GM18520 (cell line): ENCODE results near the gene JUN.

Experiments used
- ATAC-seq: cut with Tn5 transposase; IDR thresholded peaks from one replicate; pipeline ENCODE4 v1.9.1; 2021; ENCODE audit not compliant: unreplicated experiment

The JUN gene

DNA sequence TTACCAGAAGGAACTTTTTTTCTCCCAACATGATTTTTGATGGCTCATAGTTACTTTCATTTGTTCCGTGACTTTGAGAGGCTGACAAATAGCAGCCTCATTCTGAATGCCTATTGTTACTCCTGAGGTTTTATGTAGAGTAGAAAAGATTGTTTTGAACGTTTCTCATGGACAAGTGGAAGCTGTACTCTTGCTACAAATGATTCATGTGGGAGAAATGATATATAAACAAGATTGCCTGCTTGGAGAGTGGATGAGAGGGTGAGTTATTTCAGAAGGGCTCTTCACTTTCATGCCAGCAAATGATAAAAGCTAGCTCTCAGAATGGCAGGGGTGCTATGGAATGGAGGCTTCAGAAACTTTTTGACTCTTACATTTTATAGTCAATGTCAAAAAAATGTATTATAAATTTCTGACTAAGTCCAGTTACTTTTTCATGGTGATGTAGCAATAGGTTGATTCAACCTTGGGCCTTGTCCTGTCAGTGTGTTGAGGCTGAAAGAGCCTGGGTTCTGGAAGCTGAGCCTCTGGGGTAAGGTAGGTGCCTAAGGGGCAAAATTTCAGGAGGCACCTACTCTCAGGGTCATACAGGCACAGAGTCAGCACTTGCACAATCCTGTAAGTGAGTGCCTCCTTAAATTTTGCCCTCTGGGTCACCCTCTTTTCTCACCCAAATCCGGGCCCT, 19.4 kb downstream of the JUN start:
- no peak for ATAC-seq

DNA sequence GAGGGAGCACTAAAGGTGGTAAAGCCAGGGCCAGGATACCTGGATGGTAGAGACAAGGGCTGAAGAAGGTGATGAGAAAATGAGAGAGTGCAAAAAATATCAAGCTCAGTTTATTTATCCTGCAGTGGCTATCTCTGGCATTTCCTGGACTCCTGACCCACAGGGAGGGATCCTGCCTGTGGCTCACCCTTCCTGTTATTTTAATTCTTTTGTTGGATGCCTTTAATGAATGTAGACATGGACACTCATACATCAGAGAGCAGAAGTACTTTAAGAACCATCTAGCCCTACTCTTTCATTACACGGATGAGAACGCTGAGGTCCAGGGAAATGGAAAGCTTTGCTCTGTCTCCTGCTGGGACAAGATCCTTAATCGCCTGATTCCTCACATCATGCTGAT, 20.6 kb downstream of the JUN start:
- no peak for ATAC-seq

DNA sequence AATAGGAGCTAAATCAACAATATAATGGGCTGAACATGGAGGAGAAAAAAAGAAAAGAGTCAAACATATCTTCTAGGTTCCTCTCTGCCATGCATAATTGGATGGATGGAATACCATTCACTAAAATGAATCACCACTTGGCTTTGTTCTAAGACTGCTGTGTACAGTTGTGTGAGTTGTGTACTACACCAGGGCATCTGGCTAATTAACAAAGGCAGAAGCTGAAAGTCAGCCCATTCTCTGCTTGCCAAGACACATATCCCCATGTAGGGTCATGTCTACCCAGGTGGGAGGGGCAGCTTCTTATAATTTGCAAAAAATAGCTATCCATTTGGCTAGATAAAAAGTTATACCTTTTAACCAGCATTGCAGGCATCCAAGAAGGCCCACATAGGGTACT, 21.0 kb downstream of the JUN start:
- no peak for ATAC-seq

DNA sequence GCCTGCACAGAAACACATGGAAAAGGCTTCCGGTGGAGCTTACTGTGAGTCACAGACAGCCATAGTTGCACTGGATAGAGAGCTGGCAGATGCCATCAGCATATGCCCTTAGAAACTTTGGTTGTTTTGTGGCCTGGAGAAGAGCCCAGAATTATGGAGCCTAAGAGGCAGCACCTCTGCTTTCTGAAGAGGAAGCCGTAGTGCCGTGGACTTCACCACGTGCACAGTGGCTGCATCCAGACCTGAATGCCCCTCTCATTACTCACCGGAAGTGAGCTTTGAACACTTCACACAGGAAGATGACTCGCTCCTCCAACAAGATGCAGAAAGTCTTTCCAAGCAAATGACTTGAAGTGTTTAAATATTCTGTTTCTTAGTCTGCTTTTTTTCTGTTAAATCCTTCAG, 28.4 kb downstream of the JUN start:
- ATAC-seq: peak; percentile 82

DNA sequence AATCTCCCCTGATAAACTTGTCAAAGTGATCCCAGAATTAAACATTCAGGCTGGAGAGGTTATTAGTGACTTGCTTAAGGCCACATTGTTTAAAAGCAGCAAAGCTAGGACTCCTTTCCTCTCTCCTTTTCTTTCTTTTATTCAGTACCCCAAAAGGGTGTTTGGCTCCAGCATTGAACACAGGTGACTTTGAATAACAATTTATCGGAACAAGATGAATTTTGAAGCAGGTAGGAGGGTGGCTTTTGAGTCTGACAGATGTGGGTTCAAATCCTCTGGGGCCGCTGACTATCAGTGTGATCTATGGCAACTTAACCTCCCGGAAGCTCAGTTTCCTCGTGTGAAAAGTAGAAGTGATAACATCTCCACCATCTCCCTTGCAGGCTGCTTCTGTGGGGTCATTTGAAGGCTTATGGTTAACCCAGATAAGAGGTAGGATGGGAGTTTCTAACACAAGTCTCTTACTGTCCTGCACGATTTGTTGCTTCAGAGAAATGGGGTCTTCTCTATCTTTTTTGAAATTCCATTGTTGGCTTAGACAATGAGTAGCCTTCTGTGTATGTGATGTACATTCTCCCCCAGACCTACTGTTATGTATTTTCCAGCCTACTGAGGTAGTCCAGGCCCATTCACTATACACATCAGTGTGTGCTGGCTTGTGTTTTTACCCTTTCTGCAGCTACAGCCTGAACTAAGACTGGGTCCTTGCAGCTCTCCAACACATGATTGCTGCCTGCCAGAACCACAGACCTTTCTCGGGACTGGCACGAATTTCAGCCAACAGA, 29.0 kb downstream of the JUN start:
- no peak for ATAC-seq

DNA sequence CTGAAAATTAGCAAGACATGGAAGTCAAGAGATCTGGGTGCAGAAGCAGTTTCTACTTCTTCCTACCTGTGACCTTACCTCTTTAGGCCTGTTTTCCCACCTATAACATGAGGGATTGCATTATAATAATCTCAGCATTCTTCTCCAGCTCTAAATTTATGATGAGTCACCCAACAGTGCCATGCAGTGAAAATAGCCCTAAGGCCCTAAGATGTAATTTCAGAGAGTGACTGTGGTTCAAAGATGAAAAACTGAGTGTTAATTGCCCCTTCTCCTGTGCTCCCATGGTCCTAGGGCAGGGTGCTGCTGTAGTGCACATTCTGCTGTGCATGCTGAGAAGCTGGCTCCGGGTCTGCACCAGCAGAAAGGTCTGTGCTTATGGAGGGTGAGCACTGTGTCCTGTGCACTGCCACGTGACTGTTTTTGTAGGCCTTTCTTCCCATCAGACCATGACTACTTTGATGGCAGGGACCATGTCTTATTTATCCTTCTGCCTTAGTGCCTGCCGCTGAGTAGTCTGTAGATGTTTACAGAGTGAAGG, 29.7 kb downstream of the JUN start:
- ATAC-seq: no peak

DNA sequence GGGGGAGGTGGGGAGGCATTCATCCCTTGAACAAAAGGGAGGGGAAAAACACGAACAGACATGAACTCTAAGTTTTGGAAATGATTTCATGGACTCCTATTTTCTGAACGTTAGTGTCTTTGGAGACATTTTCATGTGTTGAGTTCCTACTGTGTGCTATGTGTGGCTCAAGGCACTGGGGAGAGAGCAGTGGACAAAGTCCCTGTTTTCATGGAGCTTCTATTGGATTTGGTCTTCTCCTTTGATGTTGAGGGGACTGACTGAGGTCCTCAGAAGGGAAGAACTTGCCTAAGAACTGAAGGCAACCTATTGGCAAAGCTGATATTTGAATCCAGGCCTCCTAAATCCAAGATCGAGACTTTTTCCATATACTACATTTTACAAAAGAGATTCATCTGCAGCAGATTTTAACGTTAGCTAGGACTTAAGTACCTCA, 30.4 kb downstream of the JUN start:
- ATAC-seq: no peak

DNA sequence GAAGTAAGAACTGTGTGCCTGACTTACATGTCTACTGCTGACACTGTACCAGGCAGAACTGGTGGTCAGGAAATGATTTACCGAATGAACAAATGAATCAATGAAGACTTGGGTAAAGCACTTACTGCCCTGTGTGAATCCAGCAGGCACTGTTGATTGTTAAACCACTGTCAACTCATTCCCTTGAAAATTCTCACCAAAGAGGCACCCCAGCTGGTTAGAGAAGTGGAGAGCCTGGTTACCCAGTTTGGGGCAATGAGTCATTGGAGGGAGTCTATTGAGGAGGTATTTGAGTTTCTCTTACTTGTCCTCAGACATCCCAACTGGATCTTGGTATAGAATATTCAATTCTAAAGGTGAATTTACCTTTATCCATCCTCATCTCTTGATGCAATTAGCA, 34.2 kb downstream of the JUN start:
- ATAC-seq: no peak

DNA sequence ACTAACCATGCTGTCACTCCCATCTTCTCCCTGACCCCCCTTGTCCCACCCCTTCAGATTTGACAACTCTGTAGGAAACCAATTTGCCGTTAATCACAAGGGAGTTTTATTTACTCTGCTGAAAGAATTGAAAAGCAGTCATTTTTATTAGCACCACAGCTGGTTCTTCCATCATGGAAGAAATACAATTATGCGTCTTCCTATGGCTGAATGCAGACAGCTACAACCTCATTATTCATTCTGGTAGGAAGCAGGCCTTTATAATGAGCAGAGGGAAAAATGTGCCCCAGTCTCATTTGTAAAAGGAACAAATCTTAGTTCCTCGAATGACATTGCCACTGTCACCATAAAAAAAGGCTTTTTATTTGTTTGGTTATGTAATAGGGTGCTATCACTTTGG, 35.2 kb downstream of the JUN start:
- ATAC-seq: no peak

DNA sequence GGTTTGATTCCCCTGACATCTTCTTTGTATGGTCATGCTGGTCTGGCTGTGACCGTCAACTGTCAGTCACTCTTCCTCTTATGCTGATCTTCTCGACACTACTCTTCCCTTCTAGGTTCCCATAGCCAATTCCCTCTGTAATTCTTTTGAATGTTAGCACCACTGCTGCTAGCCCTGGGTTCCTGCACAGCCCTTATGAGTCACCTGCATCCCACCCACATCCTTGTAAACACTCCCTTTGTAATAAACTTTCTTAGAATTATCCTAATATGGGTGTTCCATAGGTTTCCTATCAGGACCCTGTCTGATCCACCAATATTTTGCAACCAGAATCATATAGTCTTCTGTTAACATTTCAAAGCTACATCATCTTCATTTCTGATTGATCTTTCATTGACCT, 37.1 kb downstream of the JUN start:
- no peak for ATAC-seq

DNA sequence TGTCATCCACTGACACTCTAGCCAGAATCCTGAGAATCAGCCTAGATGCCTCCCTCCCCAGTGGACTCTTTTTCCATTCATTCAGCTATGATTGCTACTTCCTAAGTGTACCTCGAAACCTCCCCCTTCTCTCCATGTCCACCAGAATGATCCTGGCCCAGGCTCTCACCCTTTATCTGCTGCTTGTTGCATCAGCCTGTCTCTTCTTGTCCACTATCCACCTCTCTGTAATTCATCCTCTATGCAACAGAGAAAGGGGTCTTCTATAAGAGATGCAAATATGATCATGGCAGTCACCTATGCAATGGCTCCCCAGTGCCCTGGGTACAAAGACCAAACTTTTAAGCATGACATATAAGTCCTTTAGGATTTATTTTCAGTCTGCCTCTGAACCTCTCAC, 37.7 kb downstream of the JUN start:
- ATAC-seq: no peak

DNA sequence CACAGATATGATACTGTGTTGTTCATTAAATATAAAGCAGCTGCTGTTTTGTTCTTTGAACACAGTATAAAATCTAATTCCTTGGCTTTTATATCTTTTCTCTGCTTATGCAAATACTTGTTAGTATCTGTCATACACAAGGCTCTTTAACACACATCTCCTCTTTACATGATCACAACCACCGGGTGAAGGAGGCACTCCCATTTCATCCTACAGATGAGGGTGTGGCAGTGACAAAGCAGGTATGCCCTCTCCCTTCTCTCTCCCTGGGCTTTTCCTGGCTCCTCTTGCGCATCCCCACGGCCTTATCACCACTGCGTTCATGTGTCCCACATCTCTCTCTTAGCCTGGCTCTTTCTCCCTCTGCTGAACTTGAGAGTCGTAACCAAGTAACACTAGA, 38.2 kb downstream of the JUN start:
- ATAC-seq: no peak

DNA sequence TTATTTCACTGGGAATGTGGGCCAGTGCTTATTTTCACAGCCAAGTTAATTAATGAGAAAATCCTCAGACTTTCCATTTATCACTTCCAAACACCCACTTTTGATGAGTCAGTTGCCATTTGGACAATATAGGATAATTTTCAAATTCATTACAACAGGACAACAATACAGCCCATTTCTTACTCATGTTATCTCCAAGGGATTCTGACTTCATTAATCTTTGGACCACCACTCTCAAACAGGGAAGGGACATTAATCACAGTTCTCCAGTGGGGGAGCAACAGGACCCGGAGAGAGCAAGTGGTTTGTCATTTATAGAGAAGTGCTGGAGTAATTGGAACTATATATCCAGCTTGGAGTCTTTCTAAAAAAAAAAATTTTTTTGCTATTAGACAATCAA, 38.7 kb downstream of the JUN start:
- no peak for ATAC-seq

DNA sequence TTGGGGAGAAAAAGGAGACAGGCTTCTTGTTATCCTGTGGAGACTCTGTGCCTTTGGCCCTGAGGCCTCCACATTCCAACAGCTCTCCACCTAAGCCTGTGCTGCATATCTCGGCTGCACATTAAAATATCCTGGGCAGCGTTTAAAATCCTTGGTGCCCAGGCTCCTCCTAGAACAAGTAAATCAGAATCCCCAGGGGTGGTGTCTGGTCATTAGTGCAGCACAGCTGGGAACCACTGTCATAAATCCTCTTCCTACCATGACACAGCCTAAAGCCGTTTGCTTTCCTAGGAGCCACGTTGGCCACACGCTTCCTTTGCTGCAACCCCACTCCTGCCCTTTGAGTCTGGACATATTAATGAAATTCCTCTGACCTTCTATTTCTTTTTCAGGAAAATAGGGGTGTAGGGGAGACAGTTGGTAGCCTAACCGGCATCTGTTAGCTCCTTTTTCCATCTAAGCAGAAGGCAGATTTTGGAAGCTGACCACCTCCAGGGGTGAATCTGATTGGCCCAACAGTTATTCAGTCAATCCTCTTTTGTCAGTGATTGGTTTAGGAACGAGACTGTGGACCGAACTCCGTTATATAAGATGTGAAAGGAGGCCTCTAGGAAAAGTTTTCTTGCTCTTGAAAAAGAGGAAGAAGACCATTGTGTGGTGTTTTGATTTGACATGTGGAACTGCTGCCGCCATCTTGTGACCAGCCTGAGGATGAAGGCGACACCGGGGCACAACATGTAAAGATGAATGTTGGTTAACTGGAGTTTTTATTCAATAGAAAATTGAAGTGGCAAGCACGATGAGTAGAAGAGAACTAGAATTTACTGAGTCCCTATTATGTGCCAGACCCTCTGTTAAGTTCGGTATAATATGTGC, 41.9 kb downstream of the JUN start:
- no peak for ATAC-seq

DNA sequence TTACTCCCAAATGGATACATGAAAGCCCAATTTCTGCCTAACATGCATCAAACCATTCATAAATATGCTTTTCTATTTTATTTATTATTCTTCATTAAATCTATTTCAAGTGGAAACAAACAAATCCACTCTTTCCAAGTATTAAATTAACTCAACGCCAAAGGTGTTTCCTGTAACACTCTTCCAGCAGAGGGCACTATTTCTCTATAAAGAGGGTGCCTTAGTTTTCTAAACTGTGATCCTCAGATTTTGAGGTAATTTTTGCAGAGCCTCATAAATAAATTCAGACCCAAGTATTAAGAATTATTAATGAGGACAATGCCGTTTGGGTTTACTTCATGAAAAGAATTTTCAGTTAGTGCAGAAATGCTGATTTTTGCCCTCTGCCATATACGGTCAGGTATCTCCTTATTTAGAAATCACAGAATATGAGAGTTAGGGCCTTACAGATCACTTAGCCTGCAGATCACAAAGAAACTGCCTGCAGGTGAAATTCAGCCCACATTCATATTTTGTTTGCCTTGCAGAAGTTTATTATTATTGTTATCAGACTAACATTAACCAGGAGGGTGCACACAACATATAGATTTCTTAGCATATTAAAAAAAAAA, 43.9 kb downstream of the JUN start:
- ATAC-seq: no peak

DNA sequence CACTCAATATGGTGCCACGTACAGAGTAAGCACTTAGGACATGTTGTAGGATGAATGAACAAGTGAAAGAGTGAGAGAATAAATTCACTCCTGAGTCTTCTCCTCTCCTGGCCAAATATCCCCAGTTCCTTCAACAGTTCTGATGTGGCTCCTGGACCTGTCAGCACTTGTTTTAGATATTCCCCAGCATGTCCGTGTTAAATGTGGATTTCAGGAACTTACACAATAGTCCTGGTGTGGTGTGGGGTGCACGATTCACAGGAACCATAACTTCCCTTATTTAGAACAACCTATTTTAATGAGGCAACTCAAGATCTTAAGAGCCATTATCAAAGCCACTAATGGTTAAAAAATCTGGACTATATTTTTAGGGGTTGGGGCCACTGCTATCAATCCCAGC, 45.0 kb downstream of the JUN start:
- ATAC-seq: no peak

DNA sequence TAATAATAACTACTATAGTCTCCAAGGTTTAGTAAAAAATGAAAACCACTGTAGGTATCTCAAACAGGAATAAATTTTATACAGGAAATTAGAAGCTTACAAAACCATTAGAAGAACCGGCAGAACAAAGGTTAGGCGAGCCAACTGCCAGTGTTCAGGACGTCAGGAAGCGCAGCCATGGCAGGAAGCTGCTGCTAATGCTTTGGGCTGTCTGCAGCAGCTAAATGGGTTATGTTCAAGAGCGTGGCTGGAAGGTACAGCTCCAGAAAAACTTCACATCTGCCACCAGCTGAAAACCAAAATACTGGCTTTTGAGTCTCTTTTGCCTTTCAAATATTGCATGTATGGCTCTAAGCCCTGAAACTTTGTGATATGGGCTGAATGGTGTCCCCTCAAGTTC, 48.3 kb downstream of the JUN start:
- ATAC-seq: no peak

DNA sequence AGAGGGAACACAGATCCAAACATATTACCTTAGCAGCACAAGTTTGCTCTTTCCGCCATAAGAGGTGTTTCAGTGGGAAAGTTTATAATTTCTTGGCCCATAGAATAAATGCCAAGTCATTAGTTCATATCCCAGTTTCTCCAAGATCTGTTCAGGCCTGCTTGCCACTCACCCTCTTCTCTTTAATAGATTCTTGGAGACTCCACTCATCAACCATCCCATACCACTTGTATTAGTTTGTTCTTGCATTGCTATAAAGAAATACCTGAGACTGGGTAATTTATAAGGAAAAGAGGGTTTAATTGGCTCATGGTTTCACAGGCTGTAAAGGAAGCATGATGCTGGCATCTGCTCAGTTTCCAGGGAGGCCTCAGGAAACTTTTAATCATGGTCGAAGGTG, 49.2 kb downstream of the JUN start:
- no peak for ATAC-seq

DNA sequence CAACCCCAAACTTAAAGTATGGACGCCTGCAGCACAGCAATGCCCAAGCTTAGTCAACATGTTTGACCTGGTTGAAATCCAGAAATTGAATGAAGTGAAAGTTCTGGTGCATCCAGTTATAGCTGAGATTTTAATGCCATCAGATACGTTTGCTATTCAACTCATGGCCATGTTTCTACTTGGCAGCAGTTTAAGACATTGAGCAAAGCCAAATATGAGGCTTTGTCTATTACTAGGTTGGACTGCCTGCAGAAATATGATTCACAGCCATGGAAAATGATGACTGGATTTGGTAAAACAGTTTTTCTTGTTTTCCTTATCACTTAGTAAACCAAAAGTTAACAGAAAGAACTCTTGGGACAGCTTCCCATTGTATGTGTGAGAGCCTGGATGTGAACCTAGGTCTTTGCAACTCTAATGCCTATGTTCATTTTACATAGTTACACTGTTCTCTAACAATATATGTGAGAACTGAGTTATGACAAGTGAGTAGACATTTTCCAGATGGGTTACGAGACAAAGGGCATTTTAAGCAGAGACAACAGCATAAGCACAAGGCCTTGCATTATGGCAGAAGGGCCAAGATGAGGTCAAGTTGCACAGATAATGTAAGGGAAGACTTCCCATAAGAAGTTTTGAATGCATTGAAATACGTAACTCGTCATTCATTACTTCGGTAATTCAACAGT, 51.6 kb downstream of the JUN start:
- no peak for ATAC-seq
